Gastrocnemius medialis (tissue), 4 donors: ENCODE measurements around the gene UBQLN4.

Source experiments
- CTCF ChIP-seq, 5 experiments: fragments of 450-650 bp in 3 of 5; fragments of 200-600 bp in 2 of 5; sonication (generic) in 2 of 5; IDR thresholded peaks in 4 of 5; conservative IDR thresholded peaks in 1 of 5; 1 replicate in 4 of 5; 2 replicates in 1 of 5; pipeline ENCODE4 v1.5.1; 2016 to 2019; ENCODE audit warnings: antibody characterized with exemption in 5 of 5, mild to moderate bottlenecking in 3 of 5, moderate library complexity in 3 of 5
- POLR2A ChIP-seq, 2 donors: fragments of 450-650 bp; IDR thresholded peaks; one replicate each; pipeline ENCODE4 v1.6.1; 2017; ENCODE audit warnings: antibody characterized with exemption in 2 of 2, mild to moderate bottlenecking in 2 of 2, moderate library complexity in 2 of 2

GRCh38 chr1:156064615-156065014 is 11.0 kb upstream of the UBQLN4 start:
- TF ChIP-seq CTCF (IDR thresholded peaks at IDR 0.05 in 4 of 5, conservative IDR thresholded peaks at IDR 0.05 in 1 of 5) (no peak), POLR2A (IDR thresholded peaks at IDR 0.05) (no peak)
